GM18951 (cell line): ENCODE data around the gene MYO15A.
"Not testable (repeated sequence)": the region's sequence is repeated elsewhere in the genome, so short reads cannot be mapped to it uniquely, and the experiment has no call there.

Experiments used
- POLR2A ChIP-seq: IDR thresholded peaks from 4 replicates; pipeline ENCODE4 v1.6.1; 2011; ENCODE audit warnings: mild to moderate bottlenecking; ENCODE audit not compliant: insufficient read length, insufficient read depth; ENCODE audit errors: extremely low read depth
- in situ Hi-C: fragments of 300-500 bp; cut with MboI; formaldehyde crosslinking; loops from one replicate; pipeline ENCODE4 v1.12.0; 2022; ENCODE audit warnings: low sequenced_read_pairs, mixed read lengths, inconsistent platforms; ENCODE audit not compliant: unreplicated experiment

The MYO15A gene

DNA sequence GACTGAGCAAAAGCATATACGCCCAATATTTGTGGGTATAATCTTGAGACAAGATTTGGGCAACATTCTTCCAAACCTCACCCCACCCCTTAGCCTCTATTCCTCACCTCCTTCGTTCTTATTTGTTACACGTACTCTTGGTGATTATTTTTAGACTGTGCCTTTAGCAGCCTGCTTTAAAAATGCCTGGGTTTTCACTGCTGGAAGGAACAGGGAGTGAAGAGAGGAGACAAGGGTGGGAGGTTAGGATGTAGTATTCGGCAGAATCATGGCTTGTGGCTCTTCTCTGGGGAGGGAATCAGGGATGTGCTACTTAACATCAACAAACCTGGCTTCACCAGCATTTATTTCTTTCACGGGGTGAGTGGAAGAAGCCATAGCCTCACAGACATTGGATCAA lies 86.7 kb downstream of the MYO15A start:
- TF ChIP-seq POLR2A = no peak
- in situ Hi-C loops = no loop called here

DNA sequence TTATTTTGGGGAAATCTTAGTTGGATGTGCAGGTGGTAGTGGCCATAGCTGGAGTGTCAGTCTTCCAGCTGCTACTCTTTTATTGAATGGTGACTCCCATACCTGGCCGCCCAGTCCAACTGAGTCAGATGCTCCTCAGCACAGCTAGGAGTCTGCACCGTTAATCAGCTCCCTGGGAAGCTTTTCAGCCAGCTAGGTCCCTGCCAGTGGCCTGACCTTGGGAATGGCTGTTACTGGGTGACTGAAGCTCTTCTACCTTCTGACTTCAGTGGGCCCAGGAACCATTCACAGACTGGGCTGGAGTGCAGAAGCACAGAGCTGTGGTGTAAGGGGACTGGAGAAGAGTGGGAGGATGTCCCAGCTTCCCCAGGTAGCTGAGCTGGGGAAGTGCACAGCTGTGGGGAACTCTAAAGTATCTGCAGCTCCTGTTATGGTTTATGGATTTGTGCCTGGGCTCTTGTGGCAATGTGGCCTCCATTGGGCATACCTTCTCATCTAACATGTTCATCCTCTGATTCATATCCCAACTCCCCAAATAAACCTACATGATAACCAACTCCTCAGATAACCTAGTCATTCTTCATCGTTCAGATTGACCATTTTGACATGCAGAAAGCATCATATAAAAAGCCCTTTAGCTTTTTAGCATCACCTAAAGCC lies 89.1 kb downstream of the MYO15A start:
- TF ChIP-seq POLR2A = no peak
- in situ Hi-C loops = no loop called here

DNA sequence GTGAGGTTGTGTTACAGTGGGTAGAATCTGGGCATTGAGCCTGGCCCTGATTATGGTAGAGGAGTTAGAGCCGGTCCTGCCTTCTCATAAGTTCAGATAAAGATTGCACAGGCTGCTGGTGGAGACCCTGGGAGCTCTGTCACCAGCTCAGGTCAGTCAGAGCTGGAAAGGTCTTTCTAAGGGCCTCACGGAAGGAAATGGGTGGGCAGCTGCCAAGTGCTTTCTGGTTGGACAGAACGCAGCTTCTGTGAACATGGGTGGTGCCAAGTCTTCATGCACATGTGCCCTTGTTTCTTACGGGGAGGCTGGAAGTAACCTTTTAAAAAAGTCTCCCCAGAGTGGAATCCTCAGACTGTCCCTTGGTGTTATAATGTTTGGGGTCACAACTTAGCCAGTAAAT lies 90.0 kb downstream of the MYO15A start:
- in situ Hi-C loops = no loop called here
- no peak for TF ChIP-seq POLR2A

DNA sequence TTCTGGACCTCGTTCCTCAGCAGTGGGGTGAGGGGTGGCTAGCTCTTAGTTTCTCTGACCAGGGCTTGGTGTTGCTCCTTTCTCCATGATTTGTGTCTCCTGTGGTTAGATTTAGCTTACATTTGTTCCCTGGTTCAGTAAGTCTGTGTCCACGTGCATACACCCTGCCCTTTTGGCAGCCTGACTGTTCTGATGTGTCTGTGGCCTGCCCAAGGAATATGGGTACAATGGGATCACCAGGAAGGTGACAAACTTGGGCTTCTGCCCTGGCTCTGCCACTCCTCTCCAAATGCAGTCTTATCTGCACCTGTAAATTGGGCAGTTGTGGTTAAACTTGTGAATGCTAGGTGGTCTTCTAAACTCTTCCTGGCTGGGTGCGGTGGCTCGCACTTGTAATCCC lies 92.6 kb downstream of the MYO15A start:
- in situ Hi-C loops = no loop called here
- no peak for TF ChIP-seq POLR2A

DNA sequence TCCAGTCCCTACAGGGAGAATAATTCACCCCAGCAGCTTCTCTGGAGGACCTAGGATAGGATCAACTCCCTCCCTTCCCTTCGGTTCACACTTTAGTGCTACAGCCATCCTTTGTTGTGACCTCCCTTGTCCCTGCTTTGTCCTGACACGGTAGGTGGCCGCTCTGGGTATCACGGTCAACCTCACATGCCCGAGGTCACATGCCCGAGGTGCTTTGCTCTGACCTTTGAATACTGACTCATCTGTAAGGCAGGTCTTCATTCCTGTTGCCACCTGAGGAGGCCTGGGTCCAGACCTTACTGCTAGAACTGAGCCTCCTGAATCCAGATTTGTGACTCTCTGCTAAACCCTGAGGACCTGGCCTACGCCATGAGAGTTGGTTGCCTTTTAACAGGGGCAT lies 94.8 kb downstream of the MYO15A start:
- TF ChIP-seq POLR2A = no peak

DNA sequence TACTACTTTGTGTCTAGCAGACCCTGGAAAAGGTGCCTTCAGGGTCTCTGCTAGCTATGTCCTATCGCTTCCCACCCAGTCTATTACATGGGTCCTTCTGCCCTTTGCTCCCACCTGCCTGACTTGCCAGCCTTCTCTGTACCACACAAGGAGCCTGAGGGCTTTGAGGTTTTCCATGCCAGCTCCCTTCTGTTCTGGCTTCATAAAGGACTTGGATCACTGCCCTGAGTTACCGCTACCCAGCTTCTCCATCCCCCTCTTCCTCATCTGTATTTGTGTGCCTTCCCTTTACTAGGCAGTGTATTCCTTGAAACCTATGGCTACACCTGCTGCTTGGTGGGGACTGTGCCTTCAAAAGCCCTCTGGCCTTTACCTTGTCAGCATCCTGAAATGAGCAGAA lies 97.3 kb downstream of the MYO15A start:
- TF ChIP-seq POLR2A = no peak
- in situ Hi-C loops = no loop called here

More for the DNA sequence above, 94.8 kb downstream of the MYO15A start:
- in situ Hi-C loops = no loop called here

DNA sequence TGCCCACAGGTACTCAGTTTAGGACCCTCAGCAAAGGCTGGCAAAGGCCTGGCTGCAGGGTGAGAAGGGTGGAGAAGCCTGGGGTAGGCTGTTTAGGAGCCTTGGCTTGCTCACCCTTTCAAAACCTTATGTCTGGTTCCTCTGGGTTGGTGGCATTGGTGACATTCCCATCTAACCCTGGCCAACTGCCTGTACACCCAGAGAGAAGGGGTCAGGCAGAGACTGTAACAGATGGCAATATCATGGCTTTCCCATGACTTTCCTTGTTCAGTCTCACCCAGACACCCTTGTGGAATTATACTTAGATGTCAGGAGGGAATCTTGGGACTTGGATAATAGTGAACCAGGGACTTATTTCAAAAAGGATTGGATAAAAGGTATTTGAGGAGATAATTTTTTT lies 98.4 kb downstream of the MYO15A start:
- in situ Hi-C loops = no loop called here

DNA sequence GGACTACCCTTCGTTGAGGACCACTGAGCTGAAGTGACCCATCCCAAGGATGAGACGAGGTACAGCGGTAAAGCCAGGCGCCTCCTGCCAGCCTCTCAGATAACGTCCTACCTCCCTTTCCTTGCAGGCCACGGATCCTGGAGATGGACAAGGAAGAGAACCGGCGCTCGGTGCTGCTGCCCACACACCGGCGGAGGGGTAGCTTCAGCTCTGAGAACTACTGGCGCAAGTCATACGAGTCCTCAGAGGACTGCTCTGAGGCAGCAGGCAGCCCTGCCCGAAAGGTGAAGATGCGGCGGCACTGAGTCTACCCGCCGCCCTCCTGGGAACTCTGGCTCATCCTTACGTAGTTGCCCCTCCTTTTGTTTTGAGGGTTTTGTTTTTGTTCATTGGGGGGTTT lies 99.5 kb downstream of the MYO15A start:
- no peak for TF ChIP-seq POLR2A
- in situ Hi-C loops = no loop called here

More for the DNA sequence above, 98.4 kb downstream of the MYO15A start:
- no peak for TF ChIP-seq POLR2A

DNA sequence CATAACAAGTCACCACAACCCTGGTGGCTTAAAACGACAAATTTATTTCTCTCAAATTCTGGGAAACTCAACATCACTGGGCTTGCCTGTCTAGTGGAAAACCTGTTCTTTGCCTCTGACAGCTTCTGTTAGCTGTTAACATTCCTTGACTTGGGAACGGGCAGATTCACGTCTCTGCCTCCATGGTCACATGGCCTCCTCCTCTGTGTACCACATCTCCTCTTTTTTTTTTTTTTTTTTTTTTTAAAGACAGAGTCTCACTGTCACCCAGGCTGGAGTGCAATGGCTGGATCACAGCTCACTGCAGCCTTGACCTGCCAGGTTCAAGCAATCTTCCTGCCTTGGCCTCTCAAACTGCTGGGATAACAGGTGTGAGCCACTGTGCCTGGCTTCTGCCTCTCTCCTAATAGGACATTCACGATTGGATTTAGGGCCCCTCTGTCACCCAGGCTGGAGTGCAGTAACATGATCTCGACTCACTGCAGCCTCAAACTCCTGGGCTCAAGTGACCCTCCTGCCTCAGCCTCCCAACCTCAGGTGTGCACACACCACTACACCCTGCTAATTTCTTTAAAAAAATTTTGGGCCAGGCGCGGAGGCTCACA lies 105.2 kb downstream of the MYO15A start:
- no peak for TF ChIP-seq POLR2A
- in situ Hi-C loops = no loop called here

DNA sequence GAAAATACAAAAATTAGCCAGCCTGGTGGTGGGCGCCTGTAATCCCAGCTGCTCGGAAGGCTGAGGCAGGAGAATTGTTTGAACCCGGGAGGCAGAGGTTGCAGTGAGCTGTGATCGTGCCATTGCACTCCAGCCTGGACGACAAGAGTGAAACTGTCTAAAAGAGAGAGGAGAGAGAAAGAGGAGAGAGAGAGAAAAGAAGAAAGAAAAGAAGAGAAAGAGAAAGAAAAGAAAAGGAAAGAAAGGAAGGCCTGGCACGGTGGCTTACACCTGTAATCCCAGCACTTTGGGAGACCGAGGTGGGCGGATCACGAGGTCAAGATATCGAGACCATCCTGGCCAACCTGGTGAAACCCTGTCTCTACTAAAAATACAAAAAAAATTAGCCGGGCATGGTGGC lies 108.3 kb downstream of the MYO15A start:
- in situ Hi-C loops = not testable (repeated sequence)

DNA sequence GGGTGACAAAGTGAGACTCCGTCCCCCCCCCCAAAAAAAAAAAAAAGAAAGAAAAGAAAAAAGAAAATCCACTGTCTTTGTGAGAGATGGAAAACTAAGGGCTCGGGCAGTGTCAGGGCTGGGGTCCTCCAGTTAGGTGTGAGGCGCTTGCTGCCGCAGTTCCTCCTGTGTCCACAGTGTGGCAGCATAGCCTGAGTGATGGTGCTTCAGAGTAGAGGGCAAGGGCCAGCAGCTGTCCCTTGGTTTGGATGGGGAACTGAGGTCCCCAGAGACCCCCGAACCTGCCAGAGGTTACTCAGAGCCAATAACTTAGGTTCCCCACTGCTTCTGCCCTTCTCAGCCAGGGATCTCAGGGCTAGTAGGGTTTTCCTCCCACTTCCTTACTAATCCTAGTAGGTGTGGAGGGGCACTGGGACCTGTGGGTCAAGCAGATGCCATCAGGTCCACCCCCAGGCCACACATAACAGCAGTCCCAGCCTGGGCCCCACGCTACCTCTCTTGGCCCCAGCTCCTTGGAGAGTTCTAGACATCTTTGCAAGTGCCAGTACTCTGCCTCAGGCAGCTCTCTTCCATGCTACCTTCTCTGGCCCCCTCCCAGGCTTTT lies 109.0 kb downstream of the MYO15A start:
- no peak for TF ChIP-seq POLR2A
- in situ Hi-C loops = no loop called here

DNA sequence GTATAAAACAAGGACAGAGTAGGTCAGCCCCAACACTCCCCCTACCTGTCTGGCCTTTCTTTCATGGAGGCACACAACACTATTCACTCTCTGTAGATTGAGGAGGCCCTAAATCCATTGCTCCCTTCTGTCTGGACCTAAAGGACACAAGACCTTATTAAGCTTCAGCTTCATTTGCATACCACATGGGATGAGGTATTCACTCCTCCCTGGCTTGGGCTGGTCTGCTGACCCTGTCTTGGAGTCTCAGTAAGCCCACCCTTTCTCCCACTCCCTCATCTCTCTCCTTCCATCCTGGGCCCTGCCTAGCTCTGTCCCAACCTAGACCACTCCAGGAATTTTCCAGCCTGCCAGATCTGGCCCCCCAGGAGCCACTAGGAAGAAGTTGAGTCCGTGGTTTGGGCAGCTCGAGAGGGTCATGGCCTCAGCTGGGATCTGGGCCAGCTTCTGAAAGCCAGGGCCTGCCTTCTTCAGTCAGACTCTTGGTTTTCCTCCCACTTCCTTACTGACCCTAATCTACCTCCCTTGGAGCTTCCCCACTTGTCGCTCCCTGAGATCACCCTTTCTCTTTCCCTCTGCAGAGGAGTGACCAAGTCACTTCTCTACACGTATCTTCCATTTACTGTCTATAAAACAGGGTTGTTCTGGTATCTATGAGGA lies 110.3 kb downstream of the MYO15A start:
- no peak for TF ChIP-seq POLR2A
- in situ Hi-C loops = no loop called here

DNA sequence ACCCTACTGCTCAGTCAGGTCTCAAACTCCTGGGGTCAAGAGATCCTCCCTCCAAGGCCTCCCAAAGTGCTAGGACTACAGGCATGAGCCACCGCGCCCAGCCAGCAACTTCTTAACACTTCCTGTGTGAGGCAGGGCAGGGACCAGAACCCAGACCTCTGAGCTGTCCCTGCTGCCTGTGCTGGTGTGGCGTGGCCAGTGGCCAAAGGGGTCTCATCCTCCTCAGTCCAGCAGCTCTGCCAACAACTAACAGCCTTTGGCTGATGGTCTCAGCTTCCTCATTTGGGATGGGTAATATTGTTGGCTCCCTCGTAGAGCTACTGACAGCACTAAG lies 115.5 kb downstream of the MYO15A start:
- in situ Hi-C loops = no loop called here
- TF ChIP-seq POLR2A = no peak
